ENCODE measurements around the gene ATP11A. TPM values are rescaled to one million over a fixed set of nuclear protein-coding genes. Genes with fewer than 3 reads are reported as not detected.

Gene ATP11A
- total RNA-seq, 1 experiment from 2014 or later: 80.4 TPM

- H2AFZ ChIP-seq (ENCODE audit: low read depth, low read length, poor library complexity, severe bottlenecking): no peak overlapping the region
- H4K20me1 ChIP-seq (ENCODE audit: insufficient read depth): 0 out of 2 replicates have a peak, but pooled peaks cover 7% of the 10 kb centered on the region
- no peaks in the 10 kb centered on the region for H3K27me3 ChIP-seq (ENCODE audit: insufficient read depth, low read length)
- ChIA-PET CTCF (no interaction called here), POLR2A (no interaction called here), RAD21 (ENCODE audit: low non-redundant PET in 1 of 2, low total read pairs in 2 of 2, uncharacterized antibody in 2 of 2, unreplicated experiment in 2 of 2) (no interaction called here)
- H3K4me1 ChIP-seq (ENCODE audit: control insufficient read depth in 1 of 2, insufficient read depth in 2 of 2, low read length in 2 of 2): peaks cover 55 to 56% of the 10 kb centered on the region in 2 experiments
- no peak overlapping the region for H3K9ac ChIP-seq (ENCODE audit: low read length)
- H3K9me2 ChIP-seq (ENCODE audit: insufficient read depth): no peaks in the 10 kb centered on the region
- no peaks in the 10 kb centered on the region for H3K9me3 ChIP-seq (ENCODE audit: control insufficient read depth in 1 of 2, insufficient read depth in 1 of 2, low read depth in 1 of 2, low read length in 2 of 2)
- no peak overlapping the region for H3K27ac ChIP-seq (ENCODE audit: low read depth, low read length)
- ATAC-seq (no peak), DNase-seq (ENCODE audit: low read depth, low spot score) (no peak)
- no peak for TF ChIP-seq ZBTB33 (IDR thresholded peaks at IDR 0.05; ENCODE audit: extremely low read depth, insufficient replicate concordance, low read length)
- TF ChIP-seq CTCF (IDR thresholded peaks at IDR 0.05 in 2 of 3, conservative IDR thresholded peaks at IDR 0.05 in 1 of 3; ENCODE audit: borderline replicate concordance in 1 of 3, insufficient read depth in 1 of 3, low read depth in 2 of 3, low read length in 2 of 3): no peak
- no peak for TF ChIP-seq SIN3A (IDR thresholded peaks at IDR 0.05; ENCODE audit: low read depth)
- TF ChIP-seq TCF7L2 (IDR thresholded peaks at IDR 0.05; ENCODE audit: borderline replicate concordance, extremely low read depth, insufficient read depth, insufficient read length): no peak
- TF ChIP-seq CBX3 (IDR thresholded peaks at IDR 0.05; ENCODE audit: low read depth): no peak
- TF ChIP-seq YY1 (IDR thresholded peaks at IDR 0.05; ENCODE audit: extremely low read depth, insufficient replicate concordance, low read depth, low read length): no peak
- no peak for TF ChIP-seq SP1 (IDR thresholded peaks at IDR 0.05; ENCODE audit: low read depth)
- no peak for TF ChIP-seq EZH2phosphoT487 (IDR thresholded peaks at IDR 0.05; ENCODE audit: borderline replicate concordance)
- no peak for TF ChIP-seq CEBPB (IDR thresholded peaks at IDR 0.05; ENCODE audit: low read depth)
- no peak for TF ChIP-seq SRF (IDR thresholded peaks at IDR 0.05; ENCODE audit: low read depth)
- H3K4me3 ChIP-seq (replicated peaks in 1 of 2; ENCODE audit: low read depth in 1 of 2, low read length in 2 of 2): no peak overlapping the region
- H3K4me2 ChIP-seq (ENCODE audit: low read length): no peak overlapping the region
- intact Hi-C loops (cut with micrococcal nuclease): no loop called here
- no peaks in the 10 kb centered on the region for H3K36me3 ChIP-seq (ENCODE audit: control insufficient read depth in 1 of 2, insufficient read depth in 2 of 2, low read length in 2 of 2)
- BruUV-seq (replicated peaks): no TSS peak
- peaks cover 69% of the 10 kb centered on the region for H3K79me2 ChIP-seq (ENCODE audit: insufficient read depth, low read length)
Observed at GRCh38 chr13:112729408-112729807, 39.6 kb downstream of the ATP11A start.

Data from HCT116 (cell line).